Mesendoderm (in vitro differentiated cells): ENCODE data around the gene SLC22A13.
"Not testable (repeated sequence)": the region's sequence is repeated elsewhere in the genome, so short reads cannot be mapped to it uniquely, and the experiment has no call there.

ENCODE experiments used
- DNase-seq: peaks from one replicate; pipeline ENCODE4 v3.0.0; 2013
- H2AK5ac ChIP-seq: 2 replicates; pipeline ENCODE4 v1.6.1; 2013; ENCODE audit warnings: low read length, inconsistent platforms
- H2BK120ac ChIP-seq: 2 replicates; pipeline ENCODE4 v1.6.1; 2013; ENCODE audit warnings: low read depth, mild to moderate bottlenecking, low read length, moderate library complexity, mixed read lengths
- H2BK15ac ChIP-seq: replicated peaks from 2 replicates; pipeline ENCODE4 v1.6.1; 2013; ENCODE audit warnings: low read depth, mild to moderate bottlenecking, moderate library complexity
- H2BK5ac ChIP-seq: 2 replicates; pipeline ENCODE4 v1.6.1; 2013; ENCODE audit warnings: low read length, inconsistent platforms
- H3K18ac ChIP-seq: 2 replicates; pipeline ENCODE4 v1.6.1; 2013; ENCODE audit warnings: mild to moderate bottlenecking, low read length, mixed read lengths
- H3K23ac ChIP-seq: one replicate; pipeline ENCODE4 v1.6.1; 2013; ENCODE audit warnings: low read length
- H3K27ac ChIP-seq: 2 replicates; pipeline ENCODE4 v1.5.1; 2013; ENCODE audit warnings: low read depth, mild to moderate bottlenecking, inconsistent platforms, low read length, moderate library complexity
- H3K27me3 ChIP-seq: 2 replicates; pipeline ENCODE4 v1.6.1; 2013; ENCODE audit warnings: low read length, control low read depth, mild to moderate bottlenecking, inconsistent platforms; ENCODE audit not compliant: insufficient read depth, poor library complexity
- H3K36me3 ChIP-seq: 2 replicates; pipeline ENCODE4 v1.6.1; 2013; ENCODE audit warnings: low read length, inconsistent platforms; ENCODE audit not compliant: control insufficient read depth, insufficient read depth
- H3K4ac ChIP-seq: one replicate; pipeline ENCODE4 v1.6.1; 2013; ENCODE audit warnings: low read depth, mild to moderate bottlenecking, low read length, moderate library complexity
- H3K4me1 ChIP-seq: 2 replicates; pipeline ENCODE4 v1.6.1; 2013; ENCODE audit warnings: low read depth, low read length, inconsistent platforms; ENCODE audit not compliant: control insufficient read depth
- H3K4me2 ChIP-seq: 2 replicates; pipeline ENCODE4 v1.6.1; 2013; ENCODE audit warnings: low read length
- H3K4me3 ChIP-seq: 2 replicates; pipeline ENCODE4 v1.5.1; 2013; ENCODE audit warnings: mild to moderate bottlenecking, low read length
- H3K56ac ChIP-seq: one replicate; pipeline ENCODE4 v1.6.1; 2013; ENCODE audit warnings: low read length
- H3K79me1 ChIP-seq: 2 replicates; pipeline ENCODE4 v1.6.1; 2013; ENCODE audit warnings: low read length, inconsistent platforms
- H3K79me2 ChIP-seq: 2 replicates; pipeline ENCODE4 v1.6.1; 2013; ENCODE audit warnings: mild to moderate bottlenecking, low read length; ENCODE audit not compliant: control insufficient read depth, insufficient read depth
- H3K9ac ChIP-seq: 2 replicates; pipeline ENCODE4 v1.6.1; 2013; ENCODE audit warnings: low read length, inconsistent platforms
- H4K5ac ChIP-seq: one replicate; pipeline ENCODE4 v1.6.1; 2013; ENCODE audit warnings: low read length
- H4K8ac ChIP-seq: one replicate; pipeline ENCODE4 v1.6.1; 2013; ENCODE audit warnings: low read depth, mild to moderate bottlenecking, control low read depth, low read length, moderate library complexity
- WGBS: extraction: QIAGEN DNeasy Blood & Tissue Kit; methylation state at CpG from one replicate; pipeline ENCODE4 v1.1.7; 2013; ENCODE audit warnings: low lambda C conversion rate, missing lambda C conversion rate; ENCODE audit not compliant: insufficient coverage; ENCODE audit errors: extremely low coverage; 5-methylcytosine and 5-hydroxymethylcytosine counted together

SLC22A13 gene

DNA sequence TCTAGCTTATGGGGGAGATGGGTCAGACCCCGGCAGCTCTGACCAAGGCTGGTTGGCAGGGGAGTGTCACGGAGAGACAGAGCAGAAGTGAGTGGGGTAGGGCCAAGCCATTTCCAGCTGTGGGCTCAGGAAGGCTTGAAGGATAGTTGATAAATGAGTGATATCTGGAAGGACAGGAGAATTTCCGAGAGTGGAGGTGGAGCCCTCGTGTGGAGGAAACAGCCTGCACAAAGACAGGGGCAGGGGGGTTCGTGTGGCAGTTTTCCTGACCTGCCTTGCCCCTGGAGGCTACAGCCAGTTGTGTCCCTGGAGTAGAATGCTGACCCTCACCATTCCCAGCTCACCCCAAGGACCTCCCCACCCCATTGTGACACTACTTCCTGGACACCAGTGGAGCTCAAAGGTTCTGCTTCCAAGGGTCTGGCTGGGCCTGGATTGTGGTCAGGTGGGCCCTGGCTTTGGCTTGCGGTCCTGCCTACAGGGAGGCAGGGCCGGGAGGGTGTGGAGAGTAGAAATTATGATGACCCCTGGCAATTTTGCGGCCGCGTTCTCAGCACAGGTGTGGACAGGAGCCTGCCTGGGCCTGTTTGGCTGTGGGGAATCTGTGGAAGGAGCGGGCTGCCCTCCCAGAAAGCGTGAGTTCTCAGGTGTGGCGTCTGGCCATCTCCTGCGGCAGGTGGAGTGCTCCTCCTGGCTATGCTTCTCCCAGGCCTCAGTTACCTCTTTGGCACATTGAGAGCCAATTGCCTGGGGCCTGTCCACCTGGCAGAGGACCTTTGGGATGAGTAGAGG, 16.5 kb downstream of the SLC22A13 start, which contains the start of gene SLC22A14:
Gene SLC22A14, plus strand, starts transcription at position 400 of the 792 bp plus-strand sequence. CDS start 23,733 bp downstream, outside the sequence.
- Histone ChIP-seq H3K27me3 (no peaks in the 10 kb centered on the region), H2BK120ac (no peak within 1 kb of the TSS), H4K5ac (no peak within 1 kb of the TSS), H3K4ac (no peak within 1 kb of the TSS), H3K18ac (no peak within 1 kb of the TSS), H3K4me2 (no peak within 1 kb of the TSS), H2AK5ac (no peak within 1 kb of the TSS), H2BK15ac (no peak within 1 kb of the TSS), H3K27ac (no peak within 1 kb of the TSS), H3K23ac (no peak within 1 kb of the TSS), H2BK5ac (no peak within 1 kb of the TSS), H3K9ac (peak within 1 kb of the TSS; percentile 20), H3K36me3 (no peaks in the 10 kb centered on the region), H3K79me1 (no peaks in the 10 kb centered on the region), H3K56ac (no peak within 1 kb of the TSS), H3K4me3 (no peak within 1 kb of the TSS), H3K4me1 (peaks cover 2% of the 10 kb centered on the region), H3K79me2 (no peaks in the 10 kb centered on the region), H4K8ac (no peak within 1 kb of the TSS)
- WGBS: no CpG with 5 or more reads among the region's 14 CpGs
- peak; percentile 62 for DNase-seq

DNA sequence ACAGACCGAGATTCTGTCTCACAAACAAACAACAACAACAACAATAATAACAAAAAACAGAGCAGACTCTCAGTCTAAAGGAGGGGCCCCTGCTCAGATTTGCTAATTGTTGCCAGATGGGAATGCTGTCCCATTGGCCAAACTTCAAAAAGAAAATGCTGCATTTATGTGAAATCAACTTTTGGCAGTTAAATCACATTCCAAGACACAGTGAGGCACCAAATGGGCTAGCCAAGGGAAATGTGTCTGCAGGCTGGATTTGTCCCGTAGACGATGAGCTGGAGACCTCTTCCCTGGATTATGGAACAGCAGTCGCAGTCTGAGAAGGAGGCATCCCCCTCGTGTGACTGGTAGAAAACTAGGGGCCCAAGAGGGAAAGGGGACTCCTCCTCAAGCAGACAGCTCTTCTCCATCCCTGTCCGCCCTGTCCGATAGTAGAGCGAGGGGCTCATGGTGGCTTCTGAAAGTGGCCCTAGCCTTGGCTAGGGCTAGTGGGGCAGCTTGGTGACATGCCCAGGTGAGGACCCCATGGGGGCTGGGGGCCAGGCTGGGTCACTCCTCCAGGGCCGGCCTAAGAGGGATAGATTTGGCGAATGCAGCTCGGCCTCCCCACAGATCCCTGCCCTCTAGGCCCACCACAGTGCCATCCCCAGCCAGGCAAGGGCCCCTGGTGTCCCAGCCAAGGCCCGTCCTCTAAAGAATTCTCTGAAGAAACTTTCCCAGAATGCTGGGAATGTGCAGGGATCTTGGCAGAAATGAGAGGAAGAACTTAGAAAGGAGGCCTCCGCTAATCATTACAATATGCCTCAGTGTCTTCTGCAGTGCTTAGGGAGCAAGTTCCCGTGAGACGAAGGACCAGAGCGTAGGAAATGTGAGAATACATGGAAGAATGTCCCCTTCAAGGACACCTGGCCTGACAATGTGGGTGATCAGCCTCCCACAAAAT, 18.5 kb downstream of the SLC22A13 start:
- Histone ChIP-seq H3K9ac (no peak overlapping the region), H3K23ac (no peak overlapping the region), H2BK15ac (no peak overlapping the region), H2BK120ac (no peak overlapping the region), H3K36me3 (no peaks in the 10 kb centered on the region), H3K27me3 (no peaks in the 10 kb centered on the region), H4K5ac (no peak overlapping the region), H3K18ac (no peak overlapping the region), H3K4me2 (no peak overlapping the region), H3K79me1 (no peaks in the 10 kb centered on the region), H3K4me1 (peaks cover 2% of the 10 kb centered on the region), H4K8ac (no peak overlapping the region), H2BK5ac (no peak overlapping the region), H3K27ac (no peak overlapping the region), H3K79me2 (no peaks in the 10 kb centered on the region), H3K4me3 (no peak overlapping the region), H3K4ac (no peak overlapping the region), H2AK5ac (no peak overlapping the region), H3K56ac (peak overlapping the region; percentile 42)
- DNase-seq: no peak
- WGBS: no CpG with 5 or more reads among the region's 16 CpGs

DNA sequence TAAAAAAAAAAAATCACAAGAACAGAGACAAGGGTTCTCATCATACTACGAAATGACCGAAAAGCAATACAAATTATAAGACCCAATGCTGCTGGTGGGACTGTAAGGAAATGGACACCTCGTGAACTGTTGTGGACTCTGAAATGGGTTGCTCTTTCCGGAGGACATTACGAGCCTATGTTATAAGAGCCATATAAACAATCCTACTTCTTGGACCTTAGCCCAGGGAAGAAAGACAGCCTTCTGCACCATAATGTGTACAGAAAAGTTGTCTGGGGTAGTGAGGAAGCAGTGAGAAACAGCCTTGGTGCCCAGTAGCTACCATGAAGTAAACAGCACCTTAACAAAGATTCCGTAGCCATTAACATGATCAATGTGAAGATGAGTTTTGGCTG, 19.1 kb downstream of the SLC22A13 start:
- H4K8ac ChIP-seq: no peak overlapping the region

DNA sequence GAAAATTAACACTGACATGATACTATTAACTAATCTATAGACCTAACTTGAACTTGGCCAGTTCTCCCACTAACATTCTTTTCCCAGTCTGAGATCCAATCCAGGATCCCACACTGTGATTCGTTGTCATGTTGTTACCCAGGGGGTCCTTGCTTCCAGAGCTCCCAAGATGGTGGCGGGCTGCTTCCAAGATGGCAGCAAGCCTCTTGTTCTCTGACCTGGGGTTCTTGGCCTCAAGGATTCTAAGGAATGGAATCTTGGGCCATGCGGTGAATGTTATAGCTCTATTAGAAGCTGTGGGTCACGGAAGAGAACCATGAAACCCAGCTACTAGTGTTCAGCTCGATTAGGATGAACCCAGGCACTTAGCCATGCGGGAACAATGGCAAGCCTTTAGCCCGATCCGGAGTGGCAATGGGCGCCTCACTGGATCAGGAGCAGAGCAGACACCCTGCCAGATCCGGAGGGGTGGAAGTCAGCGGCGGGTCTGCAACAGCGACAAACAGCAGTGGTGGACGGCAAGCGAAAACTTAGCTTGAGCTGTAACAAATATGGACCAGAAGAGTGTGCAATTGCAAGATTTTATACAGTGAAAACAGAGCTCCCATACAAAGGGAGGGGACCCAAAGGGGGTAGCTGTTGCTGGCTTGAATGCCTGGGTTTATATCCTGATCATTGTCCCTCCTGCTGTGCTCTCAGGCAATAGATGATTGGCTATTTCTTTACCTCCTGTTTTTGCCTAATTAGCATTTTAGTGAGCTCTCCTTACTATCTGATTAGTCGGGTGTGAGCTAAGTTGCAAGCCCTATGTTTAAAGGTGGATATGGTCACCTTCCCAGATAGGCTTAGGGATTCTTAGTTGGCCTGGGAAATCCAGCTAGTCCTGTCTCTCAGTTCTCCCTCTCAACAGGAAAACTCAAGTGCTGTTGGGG, 23.9 kb downstream of the SLC22A13 start:
- H4K8ac ChIP-seq, H2BK15ac ChIP-seq, H3K27ac ChIP-seq, H3K79me2 ChIP-seq, H3K4me2 ChIP-seq, H4K5ac ChIP-seq, H3K4ac ChIP-seq, H3K4me1 ChIP-seq, H3K9ac ChIP-seq, H3K23ac ChIP-seq, H3K27me3 ChIP-seq, H3K36me3 ChIP-seq, H2AK5ac ChIP-seq, H2BK120ac ChIP-seq, H2BK5ac ChIP-seq, H3K79me1 ChIP-seq, H3K18ac ChIP-seq, DNase-seq, H3K4me3 ChIP-seq: not testable (repeated sequence)
- WGBS: no CpG with 5 or more reads among the region's 16 CpGs
- H3K56ac ChIP-seq: peak overlapping the region; percentile 7

More for the DNA sequence above, 19.1 kb downstream of the SLC22A13 start:
- no peak overlapping the region for H3K56ac ChIP-seq
- H3K4me2 ChIP-seq: no peak overlapping the region
- no peaks in the 10 kb centered on the region for H3K27me3 ChIP-seq
- no peak overlapping the region for H3K4ac ChIP-seq
- no peak overlapping the region for H3K18ac ChIP-seq
- H3K79me2 ChIP-seq: no peaks in the 10 kb centered on the region
- H2AK5ac ChIP-seq: no peak overlapping the region
- H2BK120ac ChIP-seq: no peak overlapping the region
- H3K36me3 ChIP-seq: no peaks in the 10 kb centered on the region
- H2BK15ac ChIP-seq: no peak overlapping the region
- H2BK5ac ChIP-seq: no peak overlapping the region
- no peak overlapping the region for H3K27ac ChIP-seq
- no peak overlapping the region for H4K5ac ChIP-seq
- no peak for DNase-seq
- H3K4me3 ChIP-seq: no peak overlapping the region
- no peaks in the 10 kb centered on the region for H3K79me1 ChIP-seq
- H3K9ac ChIP-seq: no peak overlapping the region
- H3K23ac ChIP-seq: no peak overlapping the region
- WGBS: no CpG with 5 or more reads among the region's 6 CpGs
- peaks cover 2% of the 10 kb centered on the region for H3K4me1 ChIP-seq

DNA sequence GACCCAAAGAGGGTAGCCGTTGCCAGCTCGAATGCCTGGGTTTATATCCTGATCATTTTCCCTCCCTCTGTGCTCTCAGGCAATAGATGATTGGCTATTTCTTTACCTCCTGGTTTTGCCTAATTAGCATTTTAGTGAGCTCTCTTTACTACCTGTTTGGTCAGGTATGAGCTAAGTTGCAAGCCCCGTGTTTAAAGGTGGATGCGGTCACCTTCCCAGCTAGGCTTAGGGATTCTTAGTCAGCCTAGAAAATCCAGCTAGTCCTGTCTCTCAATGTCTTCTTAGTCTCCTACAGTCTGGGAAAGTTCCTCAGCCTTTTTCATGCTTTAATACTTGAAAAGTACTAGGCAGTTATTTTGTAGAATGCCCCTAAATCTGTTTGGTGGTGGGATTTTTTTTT, 31.4 kb downstream of the SLC22A13 start:
- not testable (repeated sequence) for H3K79me1 ChIP-seq, H4K5ac ChIP-seq, H3K23ac ChIP-seq, H3K36me3 ChIP-seq, H2BK120ac ChIP-seq, H3K56ac ChIP-seq, H3K18ac ChIP-seq, H3K27me3 ChIP-seq, H3K4me1 ChIP-seq, H3K27ac ChIP-seq, H3K9ac ChIP-seq, H4K8ac ChIP-seq, H3K79me2 ChIP-seq, H3K4me2 ChIP-seq, H2AK5ac ChIP-seq, H2BK15ac ChIP-seq, H2BK5ac ChIP-seq, H3K4me3 ChIP-seq, DNase-seq, H3K4ac ChIP-seq
- WGBS: no CpG with 5 or more reads among the region's 4 CpGs
